Parathyroid adenoma (tissue), 2 donors: Measurements from ENCODE around the gene ULK4.

ENCODE experiments used
- H2AFZ ChIP-seq: fragments of 300-600 bp; sonication (generic); one replicate; pipeline ENCODE4 v1.7.0; 2017; ENCODE audit warnings: antibody characterized with exemption, mild to moderate bottlenecking
- H3K27ac ChIP-seq: fragments of 300-600 bp; sonication (generic); one replicate; pipeline ENCODE4 v1.7.0; 2017
- H3K27me3 ChIP-seq: fragments of 300-600 bp; sonication (generic); one replicate; pipeline ENCODE4 v1.7.0; 2017; ENCODE audit warnings: low read length; ENCODE audit not compliant: control insufficient read depth, insufficient read depth
- H3K36me3 ChIP-seq: fragments of 300-600 bp; sonication (generic); one replicate; pipeline ENCODE4 v1.7.0; 2017; ENCODE audit warnings: low read length; ENCODE audit not compliant: control insufficient read depth, insufficient read depth
- H3K4me1 ChIP-seq: fragments of 300-600 bp; sonication (generic); one replicate; pipeline ENCODE4 v1.7.0; 2017; ENCODE audit warnings: control low read depth
- H3K4me2 ChIP-seq: fragments of 300-600 bp; sonication (generic); one replicate; pipeline ENCODE4 v1.7.0; 2017; ENCODE audit warnings: low read length
- H3K4me3 ChIP-seq: fragments of 300-600 bp; sonication (generic); one replicate; pipeline ENCODE4 v1.7.0; 2017; ENCODE audit warnings: low read depth, low read length
- H3K79me2 ChIP-seq: fragments of 300-600 bp; sonication (generic); one replicate; pipeline ENCODE4 v1.7.0; 2017; ENCODE audit warnings: control low read depth
- H3K9ac ChIP-seq: fragments of 300-600 bp; sonication (generic); one replicate; pipeline ENCODE4 v1.7.0; 2017; ENCODE audit warnings: mild to moderate bottlenecking
- H3K9me3 ChIP-seq: fragments of 300-600 bp; sonication (generic); one replicate; pipeline ENCODE4 v1.7.0; 2017; ENCODE audit warnings: low read length; ENCODE audit not compliant: control insufficient read depth
- TF ChIP-seq, protein P1 (sequence below): fragments of 300-600 bp; sonication (generic); IDR thresholded peaks from one replicate; pipeline ENCODE4 v1.7.0; 2017; ENCODE audit warnings: antibody characterized with exemption, mild to moderate bottlenecking
- donor health status: primary hyperparathyroidism.

Gene ULK4

DNA sequence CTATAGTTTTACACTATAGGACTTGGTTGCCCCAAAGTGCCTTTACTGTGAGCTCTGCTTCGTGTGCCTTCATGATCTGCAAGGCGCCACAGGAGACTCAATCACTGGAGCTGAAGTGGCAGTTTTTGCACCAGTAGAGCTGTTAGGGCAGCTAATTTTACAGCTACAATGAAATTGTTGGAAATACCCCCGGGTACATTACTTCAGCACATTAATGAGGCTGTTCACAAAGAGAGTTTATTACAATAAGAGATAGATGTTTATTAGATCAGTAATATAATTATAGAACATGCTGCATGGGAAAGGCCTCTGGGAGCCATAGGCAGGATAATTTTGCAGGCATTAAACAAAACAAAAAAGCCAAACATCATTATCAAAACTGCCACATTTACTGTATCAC is 531.5 kb downstream of the ULK4 start:
- Histone ChIP-seq H3K4me2 (no peak overlapping the region), H3K4me3 (no peak overlapping the region), H3K36me3 (no peaks in the 10 kb centered on the region), H3K27ac (no peak overlapping the region), H3K9ac (no peak overlapping the region), H2AFZ (no peak overlapping the region), H3K9me3 (no peaks in the 10 kb centered on the region), H3K4me1 (no peaks in the 10 kb centered on the region), H3K79me2 (peaks cover 3% of the 10 kb centered on the region), H3K27me3 (no peaks in the 10 kb centered on the region)
- TF ChIP-seq, protein P1, sequence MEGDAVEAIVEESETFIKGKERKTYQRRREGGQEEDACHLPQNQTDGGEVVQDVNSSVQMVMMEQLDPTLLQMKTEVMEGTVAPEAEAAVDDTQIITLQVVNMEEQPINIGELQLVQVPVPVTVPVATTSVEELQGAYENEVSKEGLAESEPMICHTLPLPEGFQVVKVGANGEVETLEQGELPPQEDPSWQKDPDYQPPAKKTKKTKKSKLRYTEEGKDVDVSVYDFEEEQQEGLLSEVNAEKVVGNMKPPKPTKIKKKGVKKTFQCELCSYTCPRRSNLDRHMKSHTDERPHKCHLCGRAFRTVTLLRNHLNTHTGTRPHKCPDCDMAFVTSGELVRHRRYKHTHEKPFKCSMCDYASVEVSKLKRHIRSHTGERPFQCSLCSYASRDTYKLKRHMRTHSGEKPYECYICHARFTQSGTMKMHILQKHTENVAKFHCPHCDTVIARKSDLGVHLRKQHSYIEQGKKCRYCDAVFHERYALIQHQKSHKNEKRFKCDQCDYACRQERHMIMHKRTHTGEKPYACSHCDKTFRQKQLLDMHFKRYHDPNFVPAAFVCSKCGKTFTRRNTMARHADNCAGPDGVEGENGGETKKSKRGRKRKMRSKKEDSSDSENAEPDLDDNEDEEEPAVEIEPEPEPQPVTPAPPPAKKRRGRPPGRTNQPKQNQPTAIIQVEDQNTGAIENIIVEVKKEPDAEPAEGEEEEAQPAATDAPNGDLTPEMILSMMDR: no peak

DNA sequence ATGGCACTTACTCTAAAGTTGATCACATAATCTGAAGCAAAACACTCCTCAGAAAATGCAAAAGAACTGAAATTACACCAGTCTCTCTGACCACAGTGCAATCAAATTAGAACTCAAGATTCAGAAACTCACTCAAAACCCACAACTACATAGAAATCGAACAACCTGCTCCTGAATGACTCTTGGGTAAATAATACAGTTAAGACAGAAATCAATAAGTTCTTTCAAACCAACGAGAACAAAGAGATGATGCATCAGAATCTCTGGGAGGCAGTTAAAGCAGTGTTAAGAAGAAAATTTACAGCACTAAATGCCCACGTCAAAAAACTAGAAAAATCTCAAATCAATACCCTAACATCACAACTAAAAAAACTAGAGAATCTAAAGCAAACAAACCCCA is 535.4 kb downstream of the ULK4 start:
- no peak overlapping the region for H3K9ac ChIP-seq
- peaks cover 3% of the 10 kb centered on the region for H3K79me2 ChIP-seq
- H2AFZ ChIP-seq: no peak overlapping the region
- no peak overlapping the region for H3K4me2 ChIP-seq
- no peak overlapping the region for H3K4me3 ChIP-seq
- TF ChIP-seq, protein P1: no peak
- H3K36me3 ChIP-seq: no peaks in the 10 kb centered on the region
- H3K27ac ChIP-seq: no peak overlapping the region
- H3K27me3 ChIP-seq: no peaks in the 10 kb centered on the region
- no peaks in the 10 kb centered on the region for H3K9me3 ChIP-seq
- no peaks in the 10 kb centered on the region for H3K4me1 ChIP-seq

DNA sequence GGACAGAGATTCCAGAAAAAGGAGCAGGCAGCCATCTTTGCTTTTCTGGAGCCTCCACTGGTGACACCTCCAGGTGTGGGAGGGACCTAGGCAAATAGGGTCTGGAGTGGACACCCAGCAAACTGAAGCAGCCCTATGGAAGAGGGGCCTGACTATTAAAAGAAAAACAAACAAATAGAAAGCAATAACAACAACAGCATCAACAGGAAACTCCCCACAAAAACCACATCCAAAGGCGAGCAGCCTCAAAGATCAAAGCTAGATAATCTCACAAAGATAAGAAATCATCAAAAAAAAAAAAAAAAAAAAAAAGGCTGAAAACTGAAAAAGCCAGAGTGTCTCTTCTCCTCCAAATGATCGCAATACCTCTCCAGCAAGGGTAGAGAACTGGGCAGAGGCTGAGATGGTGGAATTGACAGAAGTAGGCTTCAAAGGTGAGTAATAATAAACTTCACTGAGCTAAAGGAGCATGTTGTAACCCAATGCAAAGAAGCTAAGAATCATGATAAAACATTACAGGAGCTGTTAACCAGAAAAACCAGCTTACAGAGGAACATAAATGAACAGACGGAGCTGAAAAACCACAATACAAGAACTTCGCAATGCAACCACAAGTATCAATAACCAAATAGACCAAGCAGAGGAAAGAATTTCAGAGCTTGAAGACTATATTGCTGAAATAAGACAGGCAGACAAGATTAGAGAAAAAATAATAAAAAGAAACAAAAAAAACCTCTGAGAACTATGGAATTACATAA is 537.2 kb downstream of the ULK4 start:
- Histone ChIP-seq H3K79me2 (peaks cover 3% of the 10 kb centered on the region), H3K9ac (no peak overlapping the region), H3K27ac (no peak overlapping the region), H3K36me3 (no peaks in the 10 kb centered on the region), H3K4me1 (no peaks in the 10 kb centered on the region), H3K27me3 (no peaks in the 10 kb centered on the region), H3K4me3 (no peak overlapping the region), H3K9me3 (no peaks in the 10 kb centered on the region), H3K4me2 (no peak overlapping the region), H2AFZ (no peak overlapping the region)
- TF ChIP-seq, protein P1: no peak

DNA sequence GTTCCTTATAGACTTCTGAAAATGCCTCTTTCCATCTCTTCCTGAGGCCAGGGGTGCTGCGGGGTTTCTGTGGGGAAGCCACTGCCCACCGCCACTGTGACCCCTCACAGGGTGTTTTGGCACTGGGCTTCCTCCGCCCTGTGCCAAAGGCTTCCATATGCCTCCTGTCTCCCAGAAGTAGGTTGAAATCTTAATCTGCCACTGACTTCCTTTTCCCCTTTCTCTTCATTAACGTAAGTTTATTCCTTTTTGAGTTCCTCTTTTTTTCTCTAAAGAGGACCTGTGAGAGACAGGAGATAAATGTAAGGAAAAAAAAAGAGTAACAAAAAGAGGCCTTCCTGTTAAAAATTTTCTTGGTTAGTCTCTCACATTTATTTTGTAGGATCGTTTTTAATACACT is 542.1 kb downstream of the ULK4 start:
- H3K9me3 ChIP-seq: no peaks in the 10 kb centered on the region
- H3K4me1 ChIP-seq: peaks cover 8% of the 10 kb centered on the region
- H3K9ac ChIP-seq: no peak overlapping the region
- TF ChIP-seq, protein P1: no peak
- H3K4me3 ChIP-seq: no peak overlapping the region
- H3K27ac ChIP-seq: no peak overlapping the region
- no peak overlapping the region for H3K4me2 ChIP-seq
- no peaks in the 10 kb centered on the region for H3K36me3 ChIP-seq
- no peaks in the 10 kb centered on the region for H3K27me3 ChIP-seq
- no peaks in the 10 kb centered on the region for H3K79me2 ChIP-seq
- no peak overlapping the region for H2AFZ ChIP-seq
